Gastrocnemius medialis (tissue), 4 donors: ENCODE data around the gene MYO9B.

Experiments used
- POLR2A ChIP-seq, 2 donors: fragments of 450-650 bp; IDR thresholded peaks; one replicate each; pipeline ENCODE4 v1.6.1; 2017; ENCODE audit warnings: antibody characterized with exemption in 2 of 2, mild to moderate bottlenecking in 2 of 2, moderate library complexity in 2 of 2
- TF ChIP-seq, protein P1 (sequence below), 5 experiments: fragments of 450-650 bp in 3 of 5; fragments of 200-600 bp in 2 of 5; sonication (generic) in 2 of 5; IDR thresholded peaks in 4 of 5; conservative IDR thresholded peaks in 1 of 5; 1 replicate in 4 of 5; 2 replicates in 1 of 5; pipeline ENCODE4 v1.5.1; 2016 to 2019; ENCODE audit warnings: antibody characterized with exemption in 5 of 5, mild to moderate bottlenecking in 3 of 5, moderate library complexity in 3 of 5

GRCh38 chr19:17077447-17078028 is 2.0 kb downstream of the MYO9B start:
- TF ChIP-seq, protein P1, sequence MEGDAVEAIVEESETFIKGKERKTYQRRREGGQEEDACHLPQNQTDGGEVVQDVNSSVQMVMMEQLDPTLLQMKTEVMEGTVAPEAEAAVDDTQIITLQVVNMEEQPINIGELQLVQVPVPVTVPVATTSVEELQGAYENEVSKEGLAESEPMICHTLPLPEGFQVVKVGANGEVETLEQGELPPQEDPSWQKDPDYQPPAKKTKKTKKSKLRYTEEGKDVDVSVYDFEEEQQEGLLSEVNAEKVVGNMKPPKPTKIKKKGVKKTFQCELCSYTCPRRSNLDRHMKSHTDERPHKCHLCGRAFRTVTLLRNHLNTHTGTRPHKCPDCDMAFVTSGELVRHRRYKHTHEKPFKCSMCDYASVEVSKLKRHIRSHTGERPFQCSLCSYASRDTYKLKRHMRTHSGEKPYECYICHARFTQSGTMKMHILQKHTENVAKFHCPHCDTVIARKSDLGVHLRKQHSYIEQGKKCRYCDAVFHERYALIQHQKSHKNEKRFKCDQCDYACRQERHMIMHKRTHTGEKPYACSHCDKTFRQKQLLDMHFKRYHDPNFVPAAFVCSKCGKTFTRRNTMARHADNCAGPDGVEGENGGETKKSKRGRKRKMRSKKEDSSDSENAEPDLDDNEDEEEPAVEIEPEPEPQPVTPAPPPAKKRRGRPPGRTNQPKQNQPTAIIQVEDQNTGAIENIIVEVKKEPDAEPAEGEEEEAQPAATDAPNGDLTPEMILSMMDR (IDR thresholded peaks at IDR 0.05 in 4 of 5, conservative IDR thresholded peaks at IDR 0.05 in 1 of 5): no peak
- no peak for TF ChIP-seq POLR2A (IDR thresholded peaks at IDR 0.05)
